HT-29 (cell line): ENCODE measurements around the gene TRPM2. TPM values are rescaled to one million over a fixed set of nuclear protein-coding genes. Genes with fewer than 3 reads are reported as not detected.
"Not testable (repeated sequence)": the region's sequence is repeated elsewhere in the genome, so short reads cannot be mapped to it uniquely, and the experiment has no call there.

Experiments used
- DNase-seq: peaks from one replicate; pipeline ENCODE4 v3.0.0-alpha.2; 2015; ENCODE audit warnings: low spot score
- total RNA-seq: library from RNA; depleted of rRNA; stranded (reverse); fragments of >200 nt; shearing (Covaris generic); gene quantifications from 2 replicates; pipeline ENCODE4 v1.2.3, GENCODE V29; 2014

Gene TRPM2
- total RNA-seq, 1 experiment from 2014 or later, result not detected

DNA sequence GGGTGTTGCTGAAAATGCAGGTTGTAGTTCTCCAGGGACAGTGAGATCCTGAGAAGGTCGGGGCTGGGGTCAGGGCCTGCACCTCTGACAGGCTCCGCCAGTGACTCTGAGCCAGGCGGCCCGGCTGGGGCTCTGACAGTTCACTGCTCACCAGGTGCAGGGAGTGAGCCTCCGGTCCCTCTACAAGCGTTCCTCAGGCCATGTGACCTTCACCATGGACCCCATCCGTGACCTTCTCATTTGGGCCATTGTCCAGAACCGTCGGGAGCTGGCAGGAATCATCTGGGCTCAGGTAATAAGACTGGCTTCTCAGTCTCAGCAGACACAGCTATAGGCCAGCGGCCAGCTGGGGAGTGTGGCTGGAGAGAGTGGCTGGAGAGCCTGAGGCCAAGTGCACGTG lies 41.8 kb downstream of the TRPM2 start:
- no peak for DNase-seq

DNA sequence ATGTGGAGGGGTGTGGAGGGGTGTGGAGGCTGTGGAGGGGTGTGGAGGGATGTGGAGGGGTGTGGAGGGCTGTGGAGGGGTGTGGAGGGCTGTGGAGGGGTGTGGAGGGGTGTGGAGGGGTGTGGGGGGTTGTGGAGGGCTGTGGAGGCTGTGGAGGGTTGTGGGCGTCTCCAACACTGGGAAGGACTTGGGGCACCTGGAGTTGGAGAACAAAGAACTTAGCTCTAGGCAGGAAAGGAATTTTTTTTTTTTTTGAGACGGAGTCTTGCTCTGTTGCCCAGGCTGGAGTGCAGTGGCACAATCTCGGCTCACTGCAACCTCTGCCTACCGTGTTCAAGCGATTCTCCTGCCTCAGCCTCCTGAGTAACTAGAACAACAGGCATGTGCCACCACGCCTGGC lies 43.4 kb downstream of the TRPM2 start:
- DNase-seq, result not testable (repeated sequence)

DNA sequence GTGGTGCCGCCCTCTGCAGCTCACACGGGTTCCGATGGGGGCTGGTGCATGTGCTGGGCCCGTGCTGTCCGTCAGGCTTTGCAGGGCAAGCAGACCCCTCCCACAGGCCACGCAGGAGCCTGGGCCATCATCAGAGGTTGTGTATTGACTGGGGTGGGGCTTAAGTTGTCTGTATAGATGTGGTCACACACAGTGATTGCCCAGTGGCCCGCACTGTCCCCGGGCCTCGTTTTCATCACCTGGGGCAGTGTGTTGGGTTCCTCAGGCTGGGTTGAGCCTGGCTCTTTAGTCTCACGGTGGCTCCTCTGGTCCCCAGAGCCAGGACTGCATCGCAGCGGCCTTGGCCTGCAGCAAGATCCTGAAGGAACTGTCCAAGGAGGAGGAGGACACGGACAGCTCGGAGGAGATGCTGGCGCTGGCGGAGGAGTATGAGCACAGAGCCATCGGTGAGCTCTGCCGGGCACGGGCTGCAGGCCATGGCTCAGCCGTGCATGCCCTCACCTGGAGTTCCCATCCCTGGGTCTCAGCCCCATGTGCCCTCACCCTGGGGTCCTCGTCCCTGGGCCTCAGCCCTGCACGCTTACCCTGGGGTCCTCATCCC lies 44.1 kb downstream of the TRPM2 start:
- no peak for DNase-seq

DNA sequence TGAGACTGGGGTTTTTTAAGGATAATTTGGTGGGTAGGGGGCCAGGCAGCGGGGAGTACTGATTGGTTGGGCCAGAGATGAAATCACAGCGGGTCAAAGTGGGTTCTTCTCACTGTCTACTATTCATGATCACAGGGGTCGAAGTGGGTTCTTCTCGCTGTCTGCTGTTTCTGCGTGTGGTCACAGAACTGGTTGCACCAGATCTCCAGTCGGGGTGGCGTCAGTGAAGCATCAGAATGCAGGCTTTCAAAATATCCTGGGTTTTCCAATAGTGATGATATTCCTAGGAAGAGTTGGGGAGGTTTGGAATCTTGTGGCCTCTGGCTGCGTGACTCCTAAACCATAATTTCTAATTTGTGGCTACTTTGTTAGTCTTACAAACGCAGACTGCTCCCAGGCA lies 45.1 kb downstream of the TRPM2 start:
- peak; percentile 58 for DNase-seq

DNA sequence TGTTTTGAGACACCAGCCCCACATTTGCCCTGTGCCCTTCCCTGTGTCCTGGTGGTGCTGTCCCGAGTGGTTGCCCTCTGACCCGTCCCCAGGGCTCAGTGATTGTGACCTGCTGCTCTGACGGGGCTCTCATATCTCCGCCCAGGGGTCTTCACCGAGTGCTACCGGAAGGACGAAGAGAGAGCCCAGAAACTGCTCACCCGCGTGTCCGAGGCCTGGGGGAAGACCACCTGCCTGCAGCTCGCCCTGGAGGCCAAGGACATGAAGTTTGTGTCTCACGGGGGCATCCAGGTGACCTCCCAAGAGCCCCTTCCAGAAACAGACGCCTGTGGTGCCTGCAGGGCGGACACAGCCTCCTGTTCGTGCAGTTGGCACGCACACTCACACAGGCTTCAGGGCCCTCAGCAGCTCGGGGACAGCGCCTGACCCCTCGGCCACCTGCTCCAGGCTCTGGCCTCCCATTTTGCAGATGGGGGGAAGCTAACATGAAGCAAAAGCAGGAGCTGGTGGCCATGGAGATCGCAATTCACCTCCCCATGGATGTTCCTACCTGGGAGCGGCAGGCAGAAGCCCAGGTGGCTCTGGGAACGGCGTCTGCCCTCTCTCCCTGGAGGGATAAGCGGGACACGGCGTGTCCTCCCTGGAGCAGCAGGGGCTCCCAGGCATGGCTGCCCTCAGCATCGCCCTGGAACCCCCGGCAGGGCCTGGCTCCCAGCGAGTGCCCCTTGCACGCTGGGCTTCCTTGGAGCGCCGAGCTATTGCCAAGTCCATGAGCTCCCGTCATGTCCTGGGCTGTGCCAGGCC lies 45.9 kb downstream of the TRPM2 start:
- DNase-seq, result no peak

DNA sequence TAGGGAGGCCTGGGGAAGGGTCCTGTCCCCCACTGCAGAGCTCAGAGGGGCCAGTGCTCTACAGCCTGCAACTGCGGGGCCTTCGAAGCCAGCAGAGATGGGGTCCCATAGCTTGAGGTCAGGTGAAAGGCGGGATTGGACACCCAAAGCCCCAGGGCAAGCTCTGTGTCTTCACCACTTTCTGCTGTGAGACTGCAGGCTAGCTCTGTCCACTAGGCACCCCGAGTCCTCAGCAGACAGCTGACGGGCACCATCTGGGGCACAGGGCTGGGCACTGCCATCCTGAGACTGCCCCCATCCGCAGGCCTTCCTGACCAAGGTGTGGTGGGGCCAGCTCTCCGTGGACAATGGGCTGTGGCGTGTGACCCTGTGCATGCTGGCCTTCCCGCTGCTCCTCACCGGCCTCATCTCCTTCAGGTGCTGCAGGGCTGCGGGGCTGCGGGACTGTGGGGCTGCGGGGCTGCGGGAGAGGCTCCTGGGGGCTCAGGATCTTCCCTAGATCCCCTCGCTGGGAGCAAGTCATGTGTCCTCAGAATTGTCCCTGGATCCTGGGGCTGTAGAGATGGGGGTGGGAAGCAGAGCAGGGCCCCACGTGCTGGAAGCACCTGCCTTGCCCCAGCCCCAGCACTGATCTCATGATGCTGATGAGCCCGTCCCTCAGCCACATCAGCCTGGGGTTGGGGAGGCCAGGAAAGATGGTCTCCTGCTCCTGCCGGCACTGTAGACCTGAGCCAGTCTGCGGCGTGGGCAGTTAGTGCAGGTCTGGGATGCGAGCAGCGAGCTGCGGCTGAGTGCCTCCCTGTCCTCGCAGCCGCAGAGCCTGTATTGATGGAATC lies 46.8 kb downstream of the TRPM2 start:
- DNase-seq, result no peak

DNA sequence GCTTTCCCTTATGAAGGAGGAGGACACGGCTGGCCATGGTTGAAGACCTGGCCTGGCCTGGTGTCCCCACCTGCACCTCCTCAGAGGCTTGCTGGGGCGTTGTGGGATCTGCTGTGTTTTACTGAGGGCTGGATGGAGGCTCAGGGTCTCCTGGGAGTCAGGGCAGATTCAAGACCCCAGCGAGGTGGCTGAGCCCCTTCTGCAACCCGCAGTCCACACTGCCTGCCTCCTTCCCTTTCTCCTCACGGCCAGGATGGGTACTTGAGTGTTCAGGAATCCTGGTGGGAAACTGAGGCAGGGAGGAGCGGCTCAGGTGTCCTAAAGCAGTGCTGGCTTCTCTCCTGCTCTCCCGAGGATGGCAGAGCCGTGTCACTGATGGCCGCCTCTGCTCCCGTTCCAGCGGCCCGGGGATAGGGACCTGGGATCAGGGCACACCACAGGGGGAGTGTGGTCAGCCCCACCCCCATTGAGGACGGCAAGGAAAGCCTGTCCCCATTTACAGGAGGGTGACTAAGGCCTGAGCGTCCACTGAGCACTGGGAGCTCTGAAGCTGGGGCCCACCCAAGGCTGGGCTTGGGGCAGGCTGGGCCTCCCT lies 47.5 kb downstream of the TRPM2 start:
- DNase-seq, result no peak

DNA sequence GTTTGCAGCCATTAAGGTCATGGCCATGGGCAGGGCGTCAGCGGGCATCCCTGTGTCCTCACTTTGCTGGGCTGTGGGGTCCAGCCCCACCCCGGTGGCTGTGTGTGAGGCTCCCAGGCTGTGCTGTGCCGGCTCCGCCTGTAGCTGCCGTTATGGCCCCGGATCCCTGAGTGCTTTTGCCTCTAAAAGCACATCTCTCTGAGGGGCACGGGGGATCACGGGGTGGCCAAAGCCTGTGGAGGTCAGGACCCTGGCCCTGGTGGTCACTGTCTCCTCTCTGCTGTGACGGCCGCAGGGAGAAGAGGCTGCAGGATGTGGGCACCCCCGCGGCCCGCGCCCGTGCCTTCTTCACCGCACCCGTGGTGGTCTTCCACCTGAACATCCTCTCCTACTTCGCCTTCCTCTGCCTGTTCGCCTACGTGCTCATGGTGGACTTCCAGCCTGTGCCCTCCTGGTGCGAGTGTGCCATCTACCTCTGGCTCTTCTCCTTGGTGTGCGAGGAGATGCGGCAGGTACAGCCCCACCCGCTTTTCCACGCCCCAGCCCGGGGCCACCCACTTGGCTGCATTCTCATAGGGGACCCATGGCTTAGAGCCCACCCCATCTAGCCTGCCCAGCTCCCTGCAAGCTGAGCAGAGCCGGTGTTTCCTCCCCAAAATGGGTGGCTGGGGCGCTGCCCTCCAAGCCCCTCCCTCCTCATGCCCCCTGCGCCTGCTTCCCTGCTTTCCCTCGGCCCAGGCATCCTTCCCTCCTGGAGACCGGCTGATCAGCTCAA lies 48.2 kb downstream of the TRPM2 start:
- DNase-seq, result no peak

DNA sequence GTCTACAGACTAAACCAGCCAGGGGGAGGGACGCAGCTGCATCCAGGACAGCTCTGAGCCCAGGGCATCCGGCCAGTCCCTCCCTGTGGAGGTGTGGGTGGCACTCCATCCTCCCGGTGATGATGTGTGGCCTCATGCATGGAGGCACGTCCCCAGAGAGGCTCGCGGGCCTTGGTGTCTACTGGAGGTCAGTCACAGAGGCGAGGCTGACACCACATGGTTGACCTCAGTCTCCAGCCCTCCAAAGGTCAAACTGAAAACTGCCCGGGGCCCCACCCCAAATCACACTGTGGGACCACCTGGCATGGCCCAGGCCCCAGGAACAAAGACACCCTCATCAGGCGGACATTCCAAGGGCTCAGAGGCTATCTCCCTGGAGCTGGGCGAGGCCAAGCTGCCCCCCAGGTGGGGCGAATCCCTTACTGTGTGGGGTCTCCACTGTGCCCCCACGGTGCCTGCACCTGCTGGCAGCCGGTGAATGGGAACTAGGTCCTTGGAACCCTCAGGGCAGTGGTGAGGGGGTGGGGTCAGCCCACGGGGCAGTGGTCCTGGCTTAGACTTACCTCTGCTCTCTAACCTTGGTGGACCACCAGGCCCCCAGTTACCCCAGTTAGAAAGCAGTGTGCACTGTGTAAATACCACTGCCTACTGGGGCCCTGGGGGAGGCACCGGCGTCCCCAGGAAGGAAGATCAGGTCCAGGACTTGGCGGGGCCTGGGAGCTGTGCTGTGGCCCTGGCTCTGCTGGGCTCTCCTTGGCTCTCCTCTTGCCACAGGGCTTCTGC lies 49.1 kb downstream of the TRPM2 start:
- no peak for DNase-seq

DNA sequence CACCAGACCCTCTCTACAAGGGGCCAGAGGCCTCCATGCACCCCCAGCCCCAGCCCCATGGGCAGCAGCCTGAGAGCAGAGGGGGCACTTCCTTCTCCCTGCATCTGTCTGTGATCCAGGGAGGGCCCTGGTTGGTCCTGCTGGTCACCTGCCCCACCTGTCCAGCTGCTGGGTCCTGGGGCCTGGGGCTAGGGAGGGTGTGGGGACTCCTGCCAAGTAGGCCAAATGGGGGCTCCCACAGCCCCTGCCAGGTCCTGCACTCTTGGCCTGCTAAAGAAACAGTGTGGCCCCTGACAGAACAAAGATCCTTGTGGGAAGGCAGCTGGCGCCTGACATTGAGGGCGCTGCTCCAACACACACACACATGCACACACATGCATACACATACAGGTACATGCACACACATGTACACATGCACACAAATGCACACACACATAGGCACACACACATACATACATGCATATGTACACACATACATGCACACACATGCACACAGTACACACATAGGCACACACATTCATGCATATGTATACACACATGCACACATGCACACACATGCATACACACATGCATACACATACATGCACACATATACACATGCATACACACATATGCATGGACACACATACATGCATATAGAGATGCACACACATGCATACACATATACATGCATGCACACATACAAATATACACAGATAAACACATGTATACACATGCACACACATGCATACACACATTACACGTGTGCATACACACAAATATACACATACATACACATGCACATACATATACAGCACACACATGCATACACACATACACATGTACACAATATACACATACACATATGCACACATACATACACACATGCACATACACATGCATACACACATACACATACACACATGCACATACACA lies 49.9 kb downstream of the TRPM2 start:
- no peak for DNase-seq

DNA sequence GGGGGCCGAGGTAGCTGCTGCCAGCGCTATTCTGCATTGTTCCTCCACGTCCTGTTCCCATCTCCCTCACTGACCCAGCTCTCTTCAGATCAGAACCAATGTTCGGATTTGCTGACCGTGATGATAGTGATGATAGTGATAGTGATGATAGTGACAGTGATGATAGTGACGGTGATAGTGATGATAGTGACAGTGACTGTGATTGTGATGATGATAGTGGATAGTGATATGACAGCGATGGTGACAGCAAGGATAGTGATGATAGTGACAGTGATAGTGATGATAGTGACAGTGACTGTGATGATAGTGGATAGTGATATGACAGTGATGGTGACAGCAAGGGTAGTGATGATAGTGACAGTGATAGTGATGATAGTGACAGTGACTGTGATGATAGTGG lies 51.1 kb downstream of the TRPM2 start:
- DNase-seq, result not testable (repeated sequence)

DNA sequence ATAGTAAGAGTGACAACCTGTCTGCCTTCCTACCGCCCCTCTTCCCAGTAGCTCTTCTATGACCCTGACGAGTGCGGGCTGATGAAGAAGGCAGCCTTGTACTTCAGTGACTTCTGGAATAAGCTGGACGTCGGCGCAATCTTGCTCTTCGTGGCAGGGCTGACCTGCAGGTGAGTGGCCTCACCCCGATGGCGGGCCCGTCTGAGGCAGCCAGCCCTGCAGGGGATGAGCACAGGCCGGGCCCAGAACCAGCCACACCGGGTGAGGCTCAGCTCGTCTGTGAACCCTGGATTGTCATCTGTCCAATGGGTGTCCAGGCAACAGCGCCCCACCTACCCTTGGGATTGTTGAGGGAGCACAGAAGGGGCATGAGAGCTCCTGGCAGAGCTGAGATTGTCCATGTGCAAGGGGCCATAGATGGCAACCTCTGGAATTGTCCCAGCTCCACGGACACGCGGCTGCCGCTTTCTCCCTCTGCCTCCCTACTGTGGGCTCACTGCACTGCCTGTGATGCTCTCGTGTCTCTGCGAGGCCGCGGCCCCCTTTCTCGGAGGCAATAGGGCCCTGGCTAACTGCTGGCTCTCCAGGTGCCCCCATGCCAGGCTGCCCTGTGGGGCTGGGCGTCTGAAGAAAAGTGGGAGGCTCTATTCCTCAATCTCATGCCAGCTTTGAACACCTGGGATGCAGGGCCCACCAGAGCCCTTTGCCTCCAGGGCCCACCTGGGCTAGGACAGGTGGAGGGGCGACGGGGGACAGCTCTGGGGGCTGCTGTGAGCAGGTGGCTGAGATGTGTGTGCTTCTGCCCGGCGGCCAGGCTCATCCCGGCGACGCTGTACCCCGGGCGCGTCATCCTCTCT lies 51.9 kb downstream of the TRPM2 start:
- no peak for DNase-seq

DNA sequence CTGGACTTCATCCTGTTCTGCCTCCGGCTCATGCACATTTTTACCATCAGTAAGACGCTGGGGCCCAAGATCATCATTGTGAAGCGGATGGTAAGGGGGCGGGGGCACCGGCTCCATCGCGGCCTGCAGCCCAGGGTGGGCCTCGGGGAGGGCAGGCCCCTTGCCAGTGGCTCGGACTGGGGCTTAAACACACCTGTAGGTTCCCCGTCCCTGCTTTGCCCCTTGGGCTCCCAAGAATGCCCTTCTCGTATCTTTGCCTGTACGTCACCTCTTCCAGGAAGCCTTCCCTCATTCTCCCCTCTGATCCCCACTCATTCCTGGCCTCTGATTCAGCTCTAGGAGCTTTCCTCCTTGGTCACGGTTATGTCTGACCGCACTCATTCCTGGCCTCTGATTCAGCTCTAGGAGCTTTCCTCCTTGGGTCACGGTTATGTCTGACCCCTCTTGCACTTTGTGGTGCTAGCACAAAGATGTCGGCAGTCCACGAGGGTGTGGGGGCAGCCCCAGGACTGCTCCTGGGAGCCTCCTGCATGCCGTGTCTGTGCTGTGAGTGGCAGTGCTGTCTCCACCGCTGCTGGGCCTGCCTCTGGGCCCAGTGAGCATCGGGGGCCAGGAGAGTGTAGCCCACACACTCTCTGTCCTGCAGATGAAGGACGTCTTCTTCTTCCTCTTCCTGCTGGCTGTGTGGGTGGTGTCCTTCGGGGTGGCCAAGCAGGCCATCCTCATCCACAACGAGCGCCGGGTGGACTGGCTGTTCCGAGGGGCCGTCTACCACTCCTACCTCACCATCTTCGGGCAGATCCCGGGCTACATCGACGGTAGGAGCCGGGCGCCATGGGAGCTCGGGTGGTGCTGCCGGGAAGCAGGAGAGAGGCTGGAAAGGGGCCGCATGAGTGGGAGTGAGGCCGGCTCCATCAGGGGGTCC lies 52.8 kb downstream of the TRPM2 start:
- DNase-seq, result no peak

DNA sequence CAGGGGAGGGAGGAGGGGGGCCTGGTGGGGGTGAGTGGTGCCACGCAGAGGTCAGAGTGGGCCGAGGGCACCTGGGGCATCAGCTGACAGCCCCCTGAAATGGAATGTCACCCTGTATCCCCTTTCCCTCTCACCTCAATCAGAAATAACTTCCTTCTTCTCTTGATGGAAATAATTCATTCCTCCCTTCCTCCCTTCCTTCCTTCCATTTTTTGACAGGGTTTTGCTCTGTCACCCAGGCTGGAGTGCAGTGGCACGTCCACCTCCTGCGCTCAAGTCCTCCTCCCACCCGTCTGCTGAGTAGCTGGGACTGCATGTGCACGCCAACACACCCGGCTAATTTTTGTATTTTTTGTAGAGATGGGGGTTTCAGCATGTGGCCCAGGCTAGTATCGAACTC lies 53.5 kb downstream of the TRPM2 start:
- no peak for DNase-seq

DNA sequence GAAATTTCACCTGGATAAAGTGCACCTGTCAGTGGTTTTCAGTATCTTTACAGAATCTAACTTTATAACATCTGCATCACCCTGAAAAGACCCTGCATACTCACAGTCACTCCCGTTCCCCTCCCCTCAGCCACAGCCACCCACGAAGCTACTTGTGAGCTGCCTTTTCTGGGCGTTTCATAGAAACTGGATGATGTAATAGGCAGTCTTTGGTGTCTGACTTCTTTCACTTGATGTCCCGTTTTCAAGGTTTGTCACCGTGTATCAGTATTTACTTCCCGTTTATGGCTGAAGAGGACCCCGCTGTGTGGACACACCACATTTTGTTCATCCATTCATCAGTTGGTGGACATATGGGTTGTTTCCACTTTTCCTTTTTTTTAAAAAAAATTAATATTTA lies 54.1 kb downstream of the TRPM2 start:
- DNase-seq, result no peak

DNA sequence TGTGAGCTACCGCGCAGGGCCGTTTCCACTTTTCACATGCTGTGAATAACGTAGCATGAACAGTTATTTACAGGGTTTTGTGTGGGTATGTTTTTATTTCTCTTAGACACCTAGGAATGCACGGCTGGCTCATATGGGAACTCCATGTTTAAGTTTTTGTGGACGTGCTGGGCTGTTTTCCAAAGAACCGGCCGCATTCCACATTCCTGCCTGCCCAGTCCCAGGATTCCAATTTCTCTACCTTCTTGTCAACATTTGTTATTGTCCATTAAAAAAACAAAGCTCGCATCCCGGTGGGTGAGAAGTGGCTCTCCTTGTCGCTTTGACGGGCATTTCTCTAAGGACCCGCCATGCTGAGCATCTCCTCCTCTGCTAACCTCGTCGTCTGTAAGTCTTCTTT lies 54.8 kb downstream of the TRPM2 start:
- no peak for DNase-seq

DNA sequence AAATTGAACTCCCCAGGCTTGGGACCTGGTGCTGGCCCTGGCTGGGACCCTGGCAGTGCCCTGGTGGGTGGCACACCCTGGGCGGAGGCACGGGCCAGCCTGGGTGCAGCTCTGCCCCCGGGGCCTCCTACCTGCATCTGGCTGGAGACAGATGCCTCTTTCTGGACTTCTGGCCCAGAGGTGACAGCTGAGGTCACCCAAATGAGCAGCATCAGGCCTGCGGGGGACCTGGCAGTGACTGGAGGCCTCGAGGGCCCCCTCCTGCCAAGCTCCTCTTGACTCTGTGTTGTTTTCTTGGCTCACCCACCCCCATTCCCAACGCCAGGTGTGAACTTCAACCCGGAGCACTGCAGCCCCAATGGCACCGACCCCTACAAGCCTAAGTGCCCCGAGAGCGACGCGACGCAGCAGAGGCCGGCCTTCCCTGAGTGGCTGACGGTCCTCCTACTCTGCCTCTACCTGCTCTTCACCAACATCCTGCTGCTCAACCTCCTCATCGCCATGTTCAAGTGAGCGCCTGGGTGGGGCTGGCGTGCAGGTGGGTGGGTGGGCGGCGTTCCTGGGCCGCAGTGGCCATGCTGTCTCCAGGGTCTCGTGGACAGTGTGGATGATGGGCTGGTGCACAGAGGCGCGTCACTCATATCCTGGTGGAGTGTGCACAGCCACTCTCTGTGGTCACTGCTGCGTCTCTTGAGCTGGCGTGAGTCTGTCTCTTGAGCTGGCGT lies 60.3 kb downstream of the TRPM2 start:
- DNase-seq, result no peak
